OCI-LY3 (cell line): Measurements from ENCODE around the gene BLOC1S1.

Experiments
- EZH2phosphoT487 ChIP-seq: fragments of 200-600 bp; shearing (Covaris generic); IDR thresholded peaks from 2 replicates; pipeline ENCODE4 v1.6.1; 2018; ENCODE audit warnings: antibody characterized with exemption, mixed run types, low read depth
- TF ChIP-seq, protein P1 (sequence below): fragments of 200-600, 300-600 bp; sonication (generic); IDR thresholded peaks from 2 replicates; pipeline ENCODE4 v1.5.1; 2014; ENCODE audit warnings: antibody characterized with exemption, low read length, low read depth

DNA sequence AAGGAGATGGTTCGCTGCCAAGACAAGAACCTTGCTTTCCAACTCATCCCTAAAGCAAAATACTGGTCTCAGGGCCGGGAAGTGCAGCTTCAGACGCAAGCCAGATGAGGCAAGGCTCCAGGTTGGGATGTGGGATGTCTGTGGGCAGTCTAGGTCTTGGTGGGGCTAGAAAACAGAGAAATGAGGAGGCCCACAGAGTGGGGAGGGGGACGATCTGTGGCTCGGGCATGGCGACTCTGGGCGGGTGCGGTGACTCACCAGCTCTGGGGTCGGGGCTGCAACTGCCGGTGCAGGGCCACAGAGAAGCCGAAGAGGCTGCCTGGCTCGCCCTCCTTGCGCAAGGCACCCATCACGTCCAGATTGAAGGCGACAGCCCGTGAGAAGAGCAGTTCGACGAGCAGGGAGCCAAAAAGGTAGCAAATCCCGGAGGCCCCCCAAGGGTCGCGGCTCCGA is 8.6 kb upstream of the BLOC1S1 start:
- TF ChIP-seq, protein P1, sequence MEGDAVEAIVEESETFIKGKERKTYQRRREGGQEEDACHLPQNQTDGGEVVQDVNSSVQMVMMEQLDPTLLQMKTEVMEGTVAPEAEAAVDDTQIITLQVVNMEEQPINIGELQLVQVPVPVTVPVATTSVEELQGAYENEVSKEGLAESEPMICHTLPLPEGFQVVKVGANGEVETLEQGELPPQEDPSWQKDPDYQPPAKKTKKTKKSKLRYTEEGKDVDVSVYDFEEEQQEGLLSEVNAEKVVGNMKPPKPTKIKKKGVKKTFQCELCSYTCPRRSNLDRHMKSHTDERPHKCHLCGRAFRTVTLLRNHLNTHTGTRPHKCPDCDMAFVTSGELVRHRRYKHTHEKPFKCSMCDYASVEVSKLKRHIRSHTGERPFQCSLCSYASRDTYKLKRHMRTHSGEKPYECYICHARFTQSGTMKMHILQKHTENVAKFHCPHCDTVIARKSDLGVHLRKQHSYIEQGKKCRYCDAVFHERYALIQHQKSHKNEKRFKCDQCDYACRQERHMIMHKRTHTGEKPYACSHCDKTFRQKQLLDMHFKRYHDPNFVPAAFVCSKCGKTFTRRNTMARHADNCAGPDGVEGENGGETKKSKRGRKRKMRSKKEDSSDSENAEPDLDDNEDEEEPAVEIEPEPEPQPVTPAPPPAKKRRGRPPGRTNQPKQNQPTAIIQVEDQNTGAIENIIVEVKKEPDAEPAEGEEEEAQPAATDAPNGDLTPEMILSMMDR, result no peak
- no peak for TF ChIP-seq EZH2phosphoT487
